Measurements from ENCODE around the gene TMEM168.

DNA sequence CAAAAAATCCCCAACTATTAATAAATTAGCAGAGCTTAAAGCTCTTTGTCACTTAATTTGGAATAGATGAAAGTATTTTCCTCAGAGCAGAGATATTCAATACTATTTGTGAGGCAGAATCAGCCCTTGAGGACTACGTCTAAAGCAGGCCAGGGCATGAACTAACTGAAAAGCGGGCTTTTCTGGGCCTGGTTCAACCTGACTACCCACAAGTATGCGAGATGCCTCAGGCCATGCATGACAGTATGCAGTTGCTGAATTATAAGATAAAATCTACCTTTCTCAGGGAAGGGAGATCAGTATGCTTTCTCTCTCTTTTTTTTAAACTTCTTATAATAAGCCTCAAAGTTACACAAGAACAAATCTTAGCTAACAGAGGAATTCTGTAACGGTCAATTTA is 20.1 kb downstream of the TMEM168 start:
- TF ChIP-seq, protein P1, sequence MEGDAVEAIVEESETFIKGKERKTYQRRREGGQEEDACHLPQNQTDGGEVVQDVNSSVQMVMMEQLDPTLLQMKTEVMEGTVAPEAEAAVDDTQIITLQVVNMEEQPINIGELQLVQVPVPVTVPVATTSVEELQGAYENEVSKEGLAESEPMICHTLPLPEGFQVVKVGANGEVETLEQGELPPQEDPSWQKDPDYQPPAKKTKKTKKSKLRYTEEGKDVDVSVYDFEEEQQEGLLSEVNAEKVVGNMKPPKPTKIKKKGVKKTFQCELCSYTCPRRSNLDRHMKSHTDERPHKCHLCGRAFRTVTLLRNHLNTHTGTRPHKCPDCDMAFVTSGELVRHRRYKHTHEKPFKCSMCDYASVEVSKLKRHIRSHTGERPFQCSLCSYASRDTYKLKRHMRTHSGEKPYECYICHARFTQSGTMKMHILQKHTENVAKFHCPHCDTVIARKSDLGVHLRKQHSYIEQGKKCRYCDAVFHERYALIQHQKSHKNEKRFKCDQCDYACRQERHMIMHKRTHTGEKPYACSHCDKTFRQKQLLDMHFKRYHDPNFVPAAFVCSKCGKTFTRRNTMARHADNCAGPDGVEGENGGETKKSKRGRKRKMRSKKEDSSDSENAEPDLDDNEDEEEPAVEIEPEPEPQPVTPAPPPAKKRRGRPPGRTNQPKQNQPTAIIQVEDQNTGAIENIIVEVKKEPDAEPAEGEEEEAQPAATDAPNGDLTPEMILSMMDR (IDR thresholded peaks at IDR 0.05) = no peak
- TF ChIP-seq POLR2AphosphoS5 (IDR thresholded peaks at IDR 0.05) = no peak
